Right cardiac atrium (tissue), 5 donors: ENCODE results near the gene TMEM267. TPM values are rescaled to one million over a fixed set of nuclear protein-coding genes. Genes with fewer than 3 reads are reported as not detected.

ENCODE experiments used
- ATAC-seq, 2 donors: fragments of 200-7000 bp; cut with Tn5 transposase; one replicate each; pipeline versions ENCODE4 v1.8.0 to v1.9.1; 2020; ENCODE audit warnings: moderate library complexity in 2 of 2, mild to moderate bottlenecking in 1 of 2
- DNase-seq, 3 donors: peaks; one replicate each; pipeline ENCODE4 v3.0.0-alpha.2; 2020
- H3K27ac ChIP-seq: one replicate; pipeline ENCODE4 v1.5.1; 2013; ENCODE audit warnings: mild to moderate bottlenecking, low read length, control low read depth, moderate library complexity
- H3K27me3 ChIP-seq: one replicate; pipeline ENCODE4 v1.6.1; 2013; ENCODE audit not compliant: control insufficient read depth, insufficient read depth
- H3K4me1 ChIP-seq: one replicate; pipeline ENCODE4 v1.6.1; 2013; ENCODE audit warnings: low read length; ENCODE audit not compliant: control insufficient read depth, insufficient read depth
- H3K4me3 ChIP-seq: one replicate; pipeline ENCODE4 v1.5.1; 2013; ENCODE audit warnings: low read length, control low read depth
- H3K9me3 ChIP-seq: one replicate; pipeline ENCODE4 v1.6.1; 2013; ENCODE audit warnings: low read length; ENCODE audit not compliant: control insufficient read depth
- WGBS: extraction: QIAGEN DNeasy Blood & Tissue Kit; methylation state at CpG from one replicate; pipeline ENCODE4 v1.1.7; 2013; 5-methylcytosine and 5-hydroxymethylcytosine counted together
- intact Hi-C, 4 donors: fragments of 100-400 bp; cut with DNase I; formaldehyde crosslinking; loops; one replicate each; pipeline versions ENCODE4 v1.11.0 to v1.14.0; 2022 to 2023
- polyA plus RNA-seq: library from polyadenylated mRNA; stranded (reverse); fragments of 200-250 nt; gene quantifications from one replicate; pipeline ENCODE4 v1.2.3, GENCODE V29; 2013
- total RNA-seq, 4 donors: library from RNA; stranded (reverse); fragmentation: NEBNext Ultra II Directional; extraction: Animal tissue kit (Norgen Biotek cat#: 25700); gene quantifications; one replicate each; pipeline ENCODE4 v1.2.1, GENCODE V29; 2021
- donor health status: healthy with polysubstance abuse.
- donor health status: DM: no; HTN: yes; CAD: no.
- donor health status: DM: no; HTN: no; CAD: no.
- donor health status: DM: no; HTN: yes; CAD: no; lungs with severe emphysema.
- donor health status: DM: yes; HTN: yes; CAD: no.

The TMEM267 gene
- total and polyA plus RNA-seq, 5 donors = 5.3 to 12.4 (median 7.4) TPM

GRCh38 chr5:43422143-43422542 lies 61.5 kb downstream of the TMEM267 start:
- Histone ChIP-seq H3K27me3 (no peaks in the 10 kb centered on the region), H3K4me1 (no peaks in the 10 kb centered on the region), H3K27ac (no peak overlapping the region), H3K9me3 (no peaks in the 10 kb centered on the region), H3K4me3 (no peak overlapping the region)
- intact Hi-C loops = no loop called here
- ATAC-seq = peak in 1 of 2 donors; percentile 47
- no peak for DNase-seq
- 38% methylated on average over 2 of the region's 2 CpGs for WGBS

GRCh38 chr5:43421450-43422133 lies 62.1 kb downstream of the TMEM267 start:
- H3K4me1 ChIP-seq = no peaks in the 10 kb centered on the region
- no peak overlapping the region for H3K4me3 ChIP-seq
- DNase-seq (no peak), ATAC-seq (no peak)
- intact Hi-C loops = no loop called here
- no peak overlapping the region for H3K27ac ChIP-seq
- H3K9me3 ChIP-seq = no peaks in the 10 kb centered on the region
- 82% methylated on average over 7 of the region's 7 CpGs for WGBS
- H3K27me3 ChIP-seq = no peaks in the 10 kb centered on the region

GRCh38 chr5:43420241-43420640 lies 63.4 kb downstream of the TMEM267 start:
- DNase-seq (no peak), ATAC-seq (peak in 1 of 2 donors; percentile 76)
- no peaks in the 10 kb centered on the region for H3K9me3 ChIP-seq
- H3K27ac ChIP-seq = no peak overlapping the region
- H3K4me3 ChIP-seq = no peak overlapping the region
- WGBS = 53% methylated on average over 4 of the region's 4 CpGs
- no peaks in the 10 kb centered on the region for H3K27me3 ChIP-seq
- intact Hi-C loops = no loop called here
- H3K4me1 ChIP-seq = no peaks in the 10 kb centered on the region

GRCh38 chr5:43418561-43418960 lies 65.1 kb downstream of the TMEM267 start:
- no peaks in the 10 kb centered on the region for H3K4me1 ChIP-seq
- no peaks in the 10 kb centered on the region for H3K9me3 ChIP-seq
- H3K27me3 ChIP-seq = no peaks in the 10 kb centered on the region
- ATAC-seq (no peak), DNase-seq (no peak)
- H3K4me3 ChIP-seq = no peak overlapping the region
- intact Hi-C loops = no loop called here
- 94% methylated on average over 2 of the region's 2 CpGs for WGBS
- H3K27ac ChIP-seq = no peak overlapping the region

GRCh38 chr5:43416803-43417394 lies 66.8 kb downstream of the TMEM267 start:
- Histone ChIP-seq H3K27me3 (no peaks in the 10 kb centered on the region), H3K27ac (no peak overlapping the region), H3K4me1 (no peaks in the 10 kb centered on the region), H3K9me3 (no peaks in the 10 kb centered on the region), H3K4me3 (no peak overlapping the region)
- DNase-seq (no peak), ATAC-seq (no peak)
- intact Hi-C loops = no loop called here
- 57% methylated on average over 3 of the region's 3 CpGs for WGBS

GRCh38 chr5:43415935-43416802 lies 67.5 kb downstream of the TMEM267 start:
- Histone ChIP-seq H3K4me1 (no peaks in the 10 kb centered on the region), H3K27ac (no peak overlapping the region), H3K9me3 (no peaks in the 10 kb centered on the region), H3K4me3 (no peak overlapping the region), H3K27me3 (no peaks in the 10 kb centered on the region)
- ATAC-seq (no peak), DNase-seq (no peak)
- intact Hi-C loops = no loop called here
- 65% methylated on average over 3 of the region's 3 CpGs for WGBS

- no peak for ATAC-seq
- Histone ChIP-seq H3K27me3 (no peaks in the 10 kb centered on the region), H3K4me1 (no peaks in the 10 kb centered on the region), H3K27ac (no peak overlapping the region), H3K4me3 (no peak overlapping the region), H3K9me3 (no peaks in the 10 kb centered on the region)
- intact Hi-C loops = no loop called here
- no peak for DNase-seq
- 84% methylated on average over 2 of the region's 2 CpGs for WGBS
Measured at GRCh38 chr5:43413966-43414365, 69.7 kb downstream of the TMEM267 start.

- intact Hi-C loops = no loop called here
- H3K4me1 ChIP-seq = no peaks in the 10 kb centered on the region
- H3K27me3 ChIP-seq = no peaks in the 10 kb centered on the region
- ATAC-seq (no peak), DNase-seq (no peak)
- WGBS = 88% methylated on average over 1 of the region's 1 CpG
- H3K27ac ChIP-seq = no peak overlapping the region
- no peak overlapping the region for H3K4me3 ChIP-seq
- H3K9me3 ChIP-seq = no peaks in the 10 kb centered on the region
Measured at GRCh38 chr5:43412644-43413043, 71.0 kb downstream of the TMEM267 start.

- Histone ChIP-seq H3K27me3 (no peaks in the 10 kb centered on the region), H3K4me1 (no peaks in the 10 kb centered on the region), H3K9me3 (no peaks in the 10 kb centered on the region), H3K4me3 (no peak within 1 kb of the TSS), H3K27ac (no peak within 1 kb of the TSS)
- ATAC-seq (peak in 1 of 2 donors; percentile 19), DNase-seq (no peak)
- 75% methylated on average over 6 of the region's 6 CpGs for whole genome bisulfite sequencing
- intact Hi-C loops = no loop called here
Measured at GRCh38 chr5:43412156-43412555, 71.5 kb downstream of the TMEM267 start, which contains the start of gene CCL28. Gene CCL28 (minus strand): TSS chr5:43412391. CDS start chr5:43412316, 75 bp downstream.

- Histone ChIP-seq H3K27ac (no peak overlapping the region), H3K4me1 (no peaks in the 10 kb centered on the region), H3K4me3 (no peak overlapping the region), H3K9me3 (no peaks in the 10 kb centered on the region), H3K27me3 (no peaks in the 10 kb centered on the region)
- no peak for ATAC-seq
- DNase-seq = no peak
- intact Hi-C loops = no loop called here
- WGBS = 67% methylated on average over 3 of the region's 3 CpGs
Measured at GRCh38 chr5:43411495-43411894, 72.2 kb downstream of the TMEM267 start.

- H3K9me3 ChIP-seq = no peaks in the 10 kb centered on the region
- ATAC-seq (no peak), DNase-seq (no peak)
- H3K27ac ChIP-seq = no peak overlapping the region
- WGBS = 81% methylated on average over 7 of the region's 7 CpGs
- intact Hi-C loops = no loop called here
- no peaks in the 10 kb centered on the region for H3K27me3 ChIP-seq
- H3K4me3 ChIP-seq = no peak overlapping the region
- no peaks in the 10 kb centered on the region for H3K4me1 ChIP-seq
Measured at GRCh38 chr5:43410414-43410813, 73.3 kb downstream of the TMEM267 start.
